ENCODE results near the gene RPS28.

- TF ChIP-seq, protein P1, sequence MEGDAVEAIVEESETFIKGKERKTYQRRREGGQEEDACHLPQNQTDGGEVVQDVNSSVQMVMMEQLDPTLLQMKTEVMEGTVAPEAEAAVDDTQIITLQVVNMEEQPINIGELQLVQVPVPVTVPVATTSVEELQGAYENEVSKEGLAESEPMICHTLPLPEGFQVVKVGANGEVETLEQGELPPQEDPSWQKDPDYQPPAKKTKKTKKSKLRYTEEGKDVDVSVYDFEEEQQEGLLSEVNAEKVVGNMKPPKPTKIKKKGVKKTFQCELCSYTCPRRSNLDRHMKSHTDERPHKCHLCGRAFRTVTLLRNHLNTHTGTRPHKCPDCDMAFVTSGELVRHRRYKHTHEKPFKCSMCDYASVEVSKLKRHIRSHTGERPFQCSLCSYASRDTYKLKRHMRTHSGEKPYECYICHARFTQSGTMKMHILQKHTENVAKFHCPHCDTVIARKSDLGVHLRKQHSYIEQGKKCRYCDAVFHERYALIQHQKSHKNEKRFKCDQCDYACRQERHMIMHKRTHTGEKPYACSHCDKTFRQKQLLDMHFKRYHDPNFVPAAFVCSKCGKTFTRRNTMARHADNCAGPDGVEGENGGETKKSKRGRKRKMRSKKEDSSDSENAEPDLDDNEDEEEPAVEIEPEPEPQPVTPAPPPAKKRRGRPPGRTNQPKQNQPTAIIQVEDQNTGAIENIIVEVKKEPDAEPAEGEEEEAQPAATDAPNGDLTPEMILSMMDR (IDR thresholded peaks at IDR 0.05; ENCODE audit: poor library complexity), result no peak
- TF ChIP-seq EZH2phosphoT487 (IDR thresholded peaks at IDR 0.05; ENCODE audit: low read depth, severe bottlenecking, unreplicated experiment), result no peak
Observed at GRCh38 chr19:8338835-8339234, 17.5 kb downstream of the RPS28 start.

Data from hepatocyte (in vitro differentiated cells).